Skeletal muscle cell (primary cell): ENCODE data around the gene PBRM1.
"Not testable (repeated sequence)": the region's sequence is repeated elsewhere in the genome, so short reads cannot be mapped to it uniquely, and the experiment has no call there.

Source experiments
- DNase-seq: peaks from one replicate; pipeline ENCODE4 v3.0.0-alpha.2; 2010; ENCODE audit warnings: low read depth
- H3K4me3 ChIP-seq: 2 replicates; pipeline ENCODE4 v1.5.1; 2011; ENCODE audit warnings: low read depth, mild to moderate bottlenecking, control low read depth, low read length, moderate library complexity

PBRM1 gene

GRCh38 chr3:52676201-52676600 lies 9.5 kb downstream of the PBRM1 start:
- H3K4me3 ChIP-seq, DNase-seq: not testable (repeated sequence)

DNA sequence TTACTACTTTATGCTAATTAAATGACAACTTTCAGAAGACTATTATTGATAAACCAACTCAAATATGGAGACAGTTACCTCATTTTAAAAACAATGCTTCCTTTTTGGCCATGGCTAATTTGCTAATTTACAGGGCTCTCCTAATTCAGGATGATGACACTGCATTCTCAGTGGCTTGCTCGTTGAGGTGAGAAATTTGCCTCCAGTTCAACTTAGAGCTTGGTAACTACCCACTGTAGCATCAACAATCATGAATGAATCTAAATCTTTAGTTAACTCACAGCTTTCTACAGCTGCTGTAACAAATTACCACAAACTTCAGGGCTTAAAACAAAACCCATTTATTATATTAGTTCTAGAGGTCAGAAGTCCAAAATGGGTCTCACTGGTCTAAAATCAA lies 14.0 kb downstream of the PBRM1 start:
- no peak overlapping the region for H3K4me3 ChIP-seq
- DNase-seq = no peak

GRCh38 chr3:52670621-52671521 lies 14.8 kb downstream of the PBRM1 start:
- H3K4me3 ChIP-seq = no peak overlapping the region
- peak; percentile 99 for DNase-seq

DNA sequence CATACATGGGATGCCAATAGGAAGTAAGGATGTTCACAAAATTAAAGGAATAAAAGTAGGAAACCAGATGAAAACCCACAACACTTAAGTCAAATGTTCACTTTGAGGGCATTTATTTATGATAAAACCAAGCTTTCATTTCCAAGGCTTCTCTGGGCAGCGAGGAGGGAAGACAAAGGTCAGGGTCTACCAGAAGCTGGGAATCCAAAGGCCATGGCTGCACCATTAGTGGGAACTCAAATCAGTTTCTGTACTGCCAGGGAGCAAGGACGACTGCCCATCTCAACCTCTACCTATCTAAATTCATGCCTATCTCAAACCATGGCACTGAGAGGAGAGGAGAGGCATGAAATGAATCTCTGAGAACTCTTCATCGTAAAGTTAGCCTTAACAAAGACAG lies 22.6 kb downstream of the PBRM1 start:
- no peak for DNase-seq
- no peak overlapping the region for H3K4me3 ChIP-seq

- DNase-seq = no peak
- no peak overlapping the region for H3K4me3 ChIP-seq
Measured at GRCh38 chr3:52660046-52660445, 25.7 kb downstream of the PBRM1 start.

DNA sequence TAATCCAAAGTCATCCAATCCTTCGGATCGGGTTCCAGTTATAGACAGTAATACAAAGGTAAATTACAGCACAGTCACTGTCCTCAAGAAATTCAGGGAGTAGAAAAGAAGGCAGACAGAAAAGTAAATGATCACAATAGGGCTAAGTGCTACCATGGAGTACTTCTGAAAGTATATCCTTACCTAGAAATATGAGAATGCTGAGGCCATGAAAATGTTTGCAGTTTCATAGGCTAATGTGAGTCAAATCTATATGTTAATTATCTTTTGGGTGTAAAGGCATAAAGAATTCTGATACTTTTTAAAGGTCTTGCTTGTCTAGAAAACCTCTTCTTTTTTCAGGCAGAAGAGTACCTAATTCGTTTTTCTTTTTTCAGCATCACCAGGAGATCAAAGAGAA lies 29.8 kb downstream of the PBRM1 start:
- no peak overlapping the region for H3K4me3 ChIP-seq
- DNase-seq = no peak

GRCh38 chr3:52651592-52651991 lies 34.1 kb downstream of the PBRM1 start:
- DNase-seq = no peak
- H3K4me3 ChIP-seq = no peak overlapping the region

DNA sequence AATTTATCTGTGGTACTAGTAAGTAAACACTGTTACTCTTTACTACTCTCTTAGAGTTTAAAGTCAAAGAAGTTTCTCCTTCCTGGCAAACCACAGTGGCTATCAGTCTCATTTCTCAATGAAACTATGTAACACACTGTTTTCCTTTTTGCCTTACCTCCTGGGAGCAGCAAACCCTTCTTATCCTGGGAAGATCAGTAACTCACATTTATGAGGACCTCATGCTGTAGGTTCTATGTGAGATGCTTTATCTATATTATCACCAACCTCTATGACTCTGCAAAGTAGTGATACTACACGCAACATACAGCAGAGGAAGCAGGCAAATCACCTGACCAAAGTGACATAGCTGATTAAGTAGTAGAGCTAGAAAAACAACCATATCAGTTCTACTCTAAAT lies 35.3 kb downstream of the PBRM1 start:
- no peak overlapping the region for H3K4me3 ChIP-seq
- DNase-seq = no peak

DNA sequence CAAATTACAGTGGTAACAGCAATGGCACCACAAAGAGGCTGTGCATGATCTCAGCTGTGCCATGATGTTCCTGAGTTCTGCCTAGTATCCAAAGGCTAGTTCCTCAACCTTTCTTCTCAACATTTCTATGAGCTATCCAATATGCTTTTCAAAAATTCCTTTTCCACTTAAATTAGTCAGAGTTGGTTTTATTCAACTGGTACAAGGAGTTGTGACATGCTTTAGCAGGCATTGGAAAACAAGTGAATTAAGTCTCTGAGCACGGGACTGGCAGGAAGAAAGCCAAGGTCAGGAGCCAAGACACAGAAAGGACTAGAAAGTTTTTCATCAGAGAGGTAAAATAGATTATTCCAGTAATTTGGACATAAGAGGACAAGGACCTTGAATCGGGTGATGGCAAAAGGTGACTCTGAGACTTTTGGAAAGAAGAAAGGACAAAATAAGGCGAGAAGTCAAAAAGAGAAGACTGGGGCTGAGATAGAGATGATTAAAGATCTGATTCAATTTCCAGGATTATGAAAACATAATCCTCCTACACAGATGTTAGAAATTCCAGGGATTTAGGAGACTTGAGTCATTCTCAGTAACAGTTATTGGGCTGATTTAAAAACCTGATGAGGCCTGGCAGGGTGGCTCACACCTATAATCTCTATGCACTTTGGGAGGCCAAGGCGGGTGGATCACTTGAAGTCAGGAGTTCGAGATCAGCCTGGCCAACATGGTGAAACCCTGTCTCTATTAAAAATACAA lies 36.1 kb downstream of the PBRM1 start:
- H3K4me3 ChIP-seq = no peak overlapping the region
- DNase-seq = no peak

GRCh38 chr3:52645549-52645948 lies 40.2 kb downstream of the PBRM1 start:
- DNase-seq = no peak
- no peak overlapping the region for H3K4me3 ChIP-seq

DNA sequence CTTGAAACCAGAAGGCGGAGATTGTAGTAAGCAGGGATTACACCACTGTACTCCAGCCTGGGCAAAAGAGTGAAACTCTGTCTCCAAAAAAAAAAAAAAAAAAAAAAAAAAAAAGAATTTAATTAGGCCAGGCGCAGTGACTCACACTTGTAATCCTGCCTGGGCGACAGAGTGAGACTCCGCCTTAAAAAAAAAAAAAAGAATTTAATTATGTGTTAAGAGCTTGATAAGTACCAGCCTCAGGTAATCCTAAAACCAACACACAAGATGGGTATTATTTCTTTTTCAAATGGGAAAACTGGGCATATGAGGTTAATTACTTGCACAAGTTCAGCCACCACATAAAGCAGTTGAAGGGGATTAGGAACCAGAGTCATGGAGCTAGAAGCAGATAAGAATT lies 49.0 kb downstream of the PBRM1 start:
- H3K4me3 ChIP-seq = no peak overlapping the region
- DNase-seq = no peak

- DNase-seq = no peak
- H3K4me3 ChIP-seq = no peak overlapping the region
Measured at GRCh38 chr3:52633786-52634185, 51.9 kb downstream of the PBRM1 start.

- no peak overlapping the region for H3K4me3 ChIP-seq
- DNase-seq = no peak
Measured at GRCh38 chr3:52625041-52625440, 60.7 kb downstream of the PBRM1 start.

DNA sequence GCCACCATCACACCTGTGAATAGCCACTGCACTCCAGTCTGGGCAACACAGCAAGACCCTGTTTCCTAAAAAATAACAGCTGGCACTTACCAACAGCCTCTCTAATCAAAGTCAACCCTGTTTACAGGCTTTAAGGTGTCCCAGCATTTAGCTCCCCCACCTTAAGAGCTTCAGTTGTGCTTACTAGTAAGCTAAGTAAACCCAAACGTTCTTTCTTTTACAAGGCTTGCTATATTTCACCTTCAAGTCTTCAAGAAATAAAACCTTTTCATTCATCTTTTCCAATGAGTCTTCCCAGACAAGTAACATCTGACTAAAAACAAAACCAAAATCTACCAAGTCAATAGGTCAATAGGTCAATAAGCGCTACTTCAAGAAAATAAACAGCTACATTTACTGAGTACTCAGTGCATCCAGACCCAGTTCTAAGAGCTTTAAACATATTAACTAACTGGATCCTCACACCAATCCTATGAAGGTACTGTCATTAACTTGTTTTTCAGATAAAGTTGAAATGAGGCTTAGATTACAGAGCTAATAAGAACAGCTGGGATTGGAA lies 62.4 kb downstream of the PBRM1 start:
- H3K4me3 ChIP-seq = no peak overlapping the region
- no peak for DNase-seq

DNA sequence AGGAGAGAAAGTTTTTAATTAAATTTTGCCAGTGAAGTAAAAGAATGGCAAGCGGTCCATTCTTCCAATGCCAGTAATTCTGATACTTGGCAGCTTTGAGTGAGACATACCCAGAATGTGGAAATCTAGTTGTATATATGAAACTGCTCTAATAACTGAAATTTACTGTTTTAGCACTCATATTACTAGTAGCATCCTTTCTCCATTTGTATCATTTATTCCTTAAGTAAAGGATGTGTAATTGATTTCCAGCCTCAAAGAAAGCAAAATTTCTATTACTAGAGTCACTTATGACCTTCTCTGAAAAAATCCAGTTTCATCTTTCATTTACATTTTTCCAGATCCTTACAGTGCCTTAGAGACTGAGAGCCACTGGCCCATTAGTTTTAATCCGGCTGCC lies 65.1 kb downstream of the PBRM1 start:
- no peak overlapping the region for H3K4me3 ChIP-seq
- DNase-seq = no peak

DNA sequence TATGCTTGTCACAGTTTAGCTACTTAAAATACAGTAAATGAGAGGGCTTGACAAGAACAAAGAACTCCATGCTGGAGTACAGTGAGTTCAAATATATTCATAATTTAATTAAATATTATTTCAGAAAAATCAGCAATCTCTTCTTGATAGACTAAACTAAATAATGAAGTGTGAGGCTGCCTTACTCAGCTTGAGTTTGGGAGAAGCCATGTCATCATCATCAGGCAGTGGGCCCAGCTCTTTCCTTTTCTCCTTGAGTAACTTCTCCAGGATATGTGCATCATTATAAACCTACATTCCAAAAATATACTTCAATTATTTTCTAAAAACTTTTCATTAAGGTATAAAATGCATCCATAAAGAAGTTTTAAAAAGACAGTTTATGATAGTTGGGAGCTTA lies 70.5 kb downstream of the PBRM1 start:
- no peak overlapping the region for H3K4me3 ChIP-seq
- no peak for DNase-seq

- H3K4me3 ChIP-seq = no peak overlapping the region
- no peak for DNase-seq
Measured at GRCh38 chr3:52614689-52615088, 71.0 kb downstream of the PBRM1 start.

DNA sequence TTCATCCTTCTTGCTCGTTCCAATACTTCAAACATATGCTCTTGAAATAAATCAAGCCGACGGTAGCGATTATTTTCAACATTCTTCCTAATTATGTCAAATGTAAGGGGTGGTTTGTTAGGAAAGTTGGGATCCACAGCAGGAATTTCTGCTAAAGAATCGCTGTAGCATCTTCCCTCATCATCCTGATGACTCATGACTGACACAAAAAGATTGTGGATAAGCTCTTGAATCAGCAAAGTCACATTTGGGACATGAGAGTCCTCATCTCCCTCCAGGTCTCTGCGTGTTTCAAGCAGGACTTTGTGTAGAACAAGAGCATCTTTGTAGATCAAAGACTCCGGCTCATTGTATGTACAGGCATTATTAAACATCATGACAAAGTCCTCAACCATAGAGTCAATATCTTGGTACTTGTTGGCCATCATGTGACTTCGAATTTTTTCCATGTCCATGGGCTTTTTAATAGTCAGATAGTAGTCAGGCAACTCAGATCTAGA lies 76.3 kb downstream of the PBRM1 start:
- H3K4me3 ChIP-seq = no peak overlapping the region
- DNase-seq = no peak

DNA sequence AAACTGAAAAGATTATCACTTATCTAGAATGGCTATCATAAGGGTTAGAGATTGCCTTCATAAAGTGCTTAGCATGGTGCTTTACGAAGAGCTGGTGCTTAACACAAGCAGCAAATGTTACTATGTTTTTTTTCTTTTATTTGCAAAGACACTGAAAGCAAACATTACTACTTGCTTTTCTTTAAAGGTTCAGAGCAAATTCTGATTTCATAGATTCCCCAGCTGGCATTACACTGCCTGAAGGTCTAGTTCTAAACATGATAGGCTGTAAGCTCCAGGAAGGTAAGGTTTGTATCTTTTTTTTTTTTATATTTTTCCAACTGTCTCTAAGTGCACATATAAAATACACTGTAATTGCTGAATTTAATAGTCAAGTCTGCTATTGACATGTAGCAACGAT lies 77.4 kb downstream of the PBRM1 start:
- DNase-seq = no peak

GRCh38 chr3:52606373-52607085 lies 79.2 kb downstream of the PBRM1 start:
- DNase-seq = peak; percentile 3
- no peak overlapping the region for H3K4me3 ChIP-seq

More for the DNA sequence above, 77.4 kb downstream of the PBRM1 start:
- no peak overlapping the region for H3K4me3 ChIP-seq
